GM19468 (cell line): Measurements from ENCODE around the gene PTGR3.

Experiments used
- ATAC-seq: cut with Tn5 transposase; IDR thresholded peaks from one replicate; pipeline ENCODE4 v1.9.1; 2021; ENCODE audit warnings: mild to moderate bottlenecking, moderate library complexity, moderate number of reproducible peaks; ENCODE audit not compliant: unreplicated experiment; ENCODE audit errors: extremely low read depth

Gene PTGR3

DNA sequence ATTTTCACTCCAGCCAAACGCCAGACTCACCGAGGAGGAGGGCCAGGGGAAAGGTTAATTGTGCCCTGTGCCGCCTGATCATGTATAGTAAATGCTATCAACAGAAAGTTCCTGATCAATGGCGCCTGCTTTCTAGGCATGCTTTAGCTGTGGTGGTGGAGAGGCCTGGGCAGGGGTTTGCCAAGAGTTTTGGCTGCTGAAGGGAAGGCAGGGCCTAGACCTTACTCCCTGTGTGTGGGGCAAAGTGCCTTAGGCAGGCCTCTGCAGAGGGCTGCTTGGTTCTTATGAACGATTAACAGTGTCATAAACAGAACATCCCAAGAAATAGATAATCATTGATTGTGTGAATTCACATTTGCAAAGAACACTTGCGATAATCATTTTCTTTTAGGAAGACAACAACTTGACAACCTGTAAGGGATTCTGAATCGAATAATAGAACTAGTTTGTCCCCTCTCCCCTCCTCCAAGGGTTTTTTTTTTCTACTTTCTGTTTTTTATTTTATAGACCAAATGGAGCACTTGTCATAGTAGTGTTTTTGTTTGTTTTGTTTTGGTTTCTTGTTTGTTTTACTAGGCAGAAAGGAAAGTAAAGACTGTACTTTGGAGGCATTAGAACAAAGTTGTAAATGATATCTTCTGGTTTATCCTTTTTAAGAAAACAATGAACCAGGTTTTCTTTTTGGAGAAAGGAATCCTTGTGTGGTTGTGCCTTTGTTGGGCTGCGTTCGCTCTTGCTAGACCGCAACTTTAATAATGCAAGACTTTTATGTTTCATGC lies 8.2 kb upstream of the PTGR3 start:
- no peak for ATAC-seq

DNA sequence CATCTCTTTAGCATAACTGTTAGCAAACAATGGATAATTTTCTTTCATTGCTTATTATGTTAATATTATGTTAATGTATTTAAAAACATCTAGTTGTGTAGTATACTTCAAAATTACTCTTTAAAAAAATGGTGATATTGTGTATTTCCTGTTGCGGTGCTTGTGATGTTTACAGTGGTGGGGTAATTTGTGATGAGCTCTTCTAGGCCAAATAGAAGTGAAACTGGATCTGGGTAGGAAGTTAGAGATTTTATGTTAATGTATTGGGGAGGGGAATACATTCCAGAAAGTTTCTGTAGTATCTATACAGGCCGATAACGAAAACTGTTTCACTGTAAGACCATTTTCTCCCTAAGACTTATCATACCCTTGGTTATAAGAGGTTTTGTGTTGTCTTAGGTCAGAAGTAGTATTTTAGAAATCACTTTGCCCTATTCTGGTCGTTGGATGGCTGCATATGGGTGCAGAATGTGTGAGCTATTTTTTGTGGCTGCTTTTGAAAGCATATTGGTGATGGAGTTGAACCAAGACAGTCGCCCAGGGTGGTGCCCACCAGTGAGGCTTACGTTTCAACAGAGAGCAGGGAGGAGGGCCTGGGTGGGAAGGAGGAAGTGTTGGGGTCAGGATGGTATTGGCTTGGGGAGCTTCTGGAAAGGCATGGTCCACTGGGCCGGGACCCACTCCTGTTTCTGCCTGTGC lies 7.4 kb upstream of the PTGR3 start:
- no peak for ATAC-seq

DNA sequence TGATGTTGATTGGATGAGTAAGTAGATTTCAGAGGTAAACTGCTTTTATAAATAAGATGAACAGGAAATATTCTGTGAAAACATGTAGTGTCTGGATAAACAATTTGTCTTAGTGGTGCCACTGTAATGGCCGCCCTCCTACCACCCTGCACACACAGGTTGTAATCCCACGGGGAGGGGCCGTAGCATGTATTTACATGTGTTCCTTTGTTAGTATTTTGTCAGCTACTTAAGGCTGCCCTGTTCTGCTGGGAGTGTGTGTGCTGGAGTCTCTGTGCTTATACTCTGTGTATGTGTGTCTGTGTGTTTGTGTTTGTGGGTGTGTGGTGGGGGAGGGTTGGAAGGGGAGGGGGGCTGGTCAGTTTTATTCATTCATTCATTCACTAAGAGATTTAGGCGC lies 6.7 kb upstream of the PTGR3 start:
- ATAC-seq, result no peak

DNA sequence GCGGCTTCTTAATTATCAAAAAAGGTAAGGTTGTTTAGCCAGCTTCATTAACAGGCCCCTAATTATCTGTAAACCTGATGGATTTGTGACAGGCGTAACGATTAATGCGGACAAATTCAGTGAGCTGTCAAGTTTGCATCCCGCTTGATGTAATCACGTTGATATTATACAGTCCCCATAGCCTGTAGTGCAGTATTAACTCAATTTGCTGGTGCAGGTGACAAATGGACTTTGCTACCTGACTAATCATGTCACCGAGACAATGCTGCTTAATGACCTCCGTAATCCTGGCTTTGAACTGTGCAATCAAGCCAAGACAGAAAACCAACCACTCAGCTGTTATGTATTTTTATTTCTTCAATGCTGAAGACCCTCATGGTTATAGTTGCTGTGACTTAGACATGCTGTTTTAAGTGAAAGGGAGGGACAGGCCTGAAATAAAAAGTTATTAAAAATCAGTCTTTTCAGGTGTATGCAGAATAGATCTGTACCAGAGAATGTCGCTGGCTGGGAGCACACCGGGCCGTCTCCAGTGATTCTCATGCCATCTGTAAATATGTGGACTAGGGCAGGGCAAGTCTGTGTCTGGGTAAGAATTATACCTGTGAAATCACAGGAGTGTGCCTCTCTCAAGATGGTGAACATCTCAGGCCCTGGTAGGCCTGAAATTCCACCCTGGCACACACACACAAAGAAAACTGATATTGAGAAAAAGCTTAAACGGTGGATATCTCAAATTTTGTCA lies 6.0 kb upstream of the PTGR3 start:
- ATAC-seq, result no peak

DNA sequence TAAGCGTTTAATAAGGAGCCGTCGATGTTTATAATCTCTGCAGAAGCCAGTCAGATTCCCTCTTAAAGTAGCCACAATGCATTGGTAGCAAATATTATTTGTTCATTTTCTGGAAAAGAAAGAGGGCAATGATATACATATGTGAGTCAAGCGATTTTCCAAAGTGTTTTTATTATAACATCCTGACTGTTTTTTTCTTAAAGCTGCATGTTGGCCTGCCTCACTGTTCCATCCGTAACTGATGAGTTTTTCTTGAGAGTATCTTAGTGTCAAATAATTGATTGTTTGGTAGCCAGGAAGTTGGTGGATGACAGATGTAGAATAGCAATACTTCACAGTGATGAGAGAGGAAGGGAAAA lies 5.4 kb upstream of the PTGR3 start:
- no peak for ATAC-seq

DNA sequence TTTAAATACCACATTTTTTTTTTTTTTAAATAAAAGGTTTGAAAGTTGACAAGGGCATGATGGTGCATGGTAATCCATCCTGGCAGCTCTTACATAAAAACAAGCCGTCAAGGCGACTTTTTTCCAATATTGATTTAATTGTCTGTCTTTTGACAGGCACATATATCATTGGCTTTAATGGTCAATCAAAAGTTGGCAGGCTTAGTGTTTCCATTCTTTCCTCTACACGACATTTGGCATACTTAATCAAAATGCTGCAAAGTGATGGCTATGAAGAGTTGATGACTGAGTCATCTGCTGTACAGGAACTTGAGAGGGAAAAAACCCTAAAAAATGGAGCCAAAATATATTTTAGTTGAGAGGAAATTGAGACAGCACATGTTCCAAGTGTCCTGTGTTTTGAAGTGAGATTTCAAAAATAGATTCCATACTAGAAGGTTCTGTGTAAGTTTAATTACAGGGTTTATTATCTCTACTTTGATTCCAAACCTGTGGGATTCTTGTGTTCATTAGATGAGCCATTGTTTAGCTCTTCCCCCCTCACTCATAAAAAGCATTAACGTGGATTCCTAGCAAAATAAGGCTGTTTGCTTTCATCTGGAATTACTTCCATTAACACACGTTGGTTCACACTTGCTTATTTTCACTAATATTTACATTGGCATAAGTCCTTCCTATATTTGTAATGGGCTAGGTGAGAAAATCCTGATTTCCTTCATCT lies 4.8 kb upstream of the PTGR3 start:
- ATAC-seq, result no peak

DNA sequence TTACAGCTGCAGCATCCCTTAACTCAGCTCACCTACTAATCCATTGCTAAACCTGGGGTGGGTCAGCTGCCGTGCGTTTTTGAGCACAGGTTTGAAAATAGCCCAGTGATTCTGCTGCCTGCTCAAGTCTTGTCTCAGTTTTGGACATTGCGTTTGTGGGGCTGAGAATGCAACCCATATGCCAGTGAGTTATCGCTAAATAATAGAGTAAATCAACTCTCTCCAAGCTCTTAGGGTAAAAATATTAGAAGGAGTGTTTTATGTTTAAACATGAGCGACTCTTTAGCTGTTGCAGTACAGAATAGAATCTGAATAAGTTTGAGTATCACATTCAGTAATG lies 3.8 kb upstream of the PTGR3 start:
- no peak for ATAC-seq

DNA sequence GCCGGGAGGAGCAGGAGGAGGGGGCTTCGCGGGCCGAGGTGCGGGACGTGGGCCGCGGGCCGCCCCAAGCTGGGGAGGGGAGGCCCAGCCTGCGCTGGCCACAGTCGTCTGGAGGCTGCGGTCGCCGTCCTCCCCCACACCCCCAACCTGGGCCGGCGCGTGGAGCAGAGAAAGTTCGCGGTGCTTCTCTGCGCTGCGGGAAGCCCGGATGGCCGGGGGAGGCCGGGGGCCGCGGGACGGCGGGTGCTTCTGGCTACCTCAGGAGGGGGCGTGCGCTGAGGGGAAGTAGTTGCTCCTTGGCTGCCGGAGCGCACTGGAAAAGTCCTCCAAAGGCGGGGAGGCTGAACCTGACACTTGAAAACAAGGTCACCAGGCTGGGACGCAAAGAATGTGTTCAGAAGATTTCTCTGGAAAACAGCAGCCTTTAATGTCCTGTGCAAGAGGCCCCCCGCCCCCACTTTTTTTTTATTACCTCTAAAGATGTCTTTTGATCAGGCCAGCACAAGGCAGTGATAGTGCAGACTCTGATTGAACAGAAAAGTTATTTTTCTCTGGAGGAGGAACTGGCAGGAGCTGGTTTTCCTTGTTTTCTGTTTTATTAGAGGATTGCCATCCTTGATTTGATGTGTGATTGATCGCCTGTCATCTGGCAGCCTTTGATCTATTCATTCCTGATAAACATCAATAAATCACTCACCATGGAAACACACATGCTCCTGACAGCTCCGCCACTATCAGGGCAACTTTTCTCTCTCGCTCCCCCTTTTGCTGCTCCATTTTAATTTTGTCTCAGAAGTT lies 3.2 kb upstream of the PTGR3 start:
- ATAC-seq, result no peak

DNA sequence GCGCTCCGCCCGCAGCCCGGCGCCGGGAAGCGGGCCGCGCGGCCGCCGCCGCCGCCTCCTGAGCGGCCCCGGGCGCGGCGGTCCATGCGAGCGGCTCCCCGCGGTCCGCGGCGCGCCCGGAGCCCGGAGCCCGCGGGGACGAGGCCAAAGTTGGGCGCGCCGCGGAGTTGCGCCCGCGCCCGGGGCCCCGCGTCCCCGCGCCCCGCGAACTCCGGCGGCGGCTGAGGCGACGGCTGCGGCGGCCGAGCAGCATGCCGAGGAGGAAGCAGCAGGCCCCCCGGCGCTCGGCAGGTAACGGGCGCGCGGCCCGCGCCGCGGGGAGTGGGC lies 2.6 kb upstream of the PTGR3 start:
- ATAC-seq, result no peak

DNA sequence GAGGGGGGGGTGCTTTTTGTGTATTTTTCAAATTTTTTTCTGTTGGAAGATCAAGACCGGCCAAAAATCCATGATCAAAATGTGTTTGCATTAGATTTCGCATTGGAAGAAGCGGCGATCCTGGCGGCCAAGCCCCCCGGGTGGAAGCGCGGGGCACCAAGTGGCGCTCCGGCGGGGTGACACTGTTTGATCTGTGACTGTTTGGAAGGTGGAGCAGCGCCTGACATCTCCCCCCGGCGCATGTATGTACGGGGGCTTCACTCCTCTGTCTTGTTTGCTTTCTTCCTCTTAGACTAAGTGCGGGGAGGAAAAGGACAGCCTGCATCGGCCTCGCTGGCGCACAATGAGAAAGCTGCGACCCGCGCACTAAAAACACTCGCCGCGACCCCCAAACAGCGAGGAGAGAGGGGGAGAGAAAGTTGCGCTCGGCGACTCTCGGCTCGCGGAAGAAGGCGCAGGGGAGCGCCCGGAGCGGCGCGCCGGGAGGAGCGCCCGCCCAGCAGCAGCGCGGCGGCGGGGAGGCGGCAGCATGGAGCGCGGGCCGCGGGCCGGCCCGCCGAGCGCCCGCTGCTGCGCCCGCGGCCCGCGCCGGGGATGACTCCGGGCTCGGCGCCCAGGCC lies 2.2 kb upstream of the PTGR3 start:
- ATAC-seq, result no peak

DNA sequence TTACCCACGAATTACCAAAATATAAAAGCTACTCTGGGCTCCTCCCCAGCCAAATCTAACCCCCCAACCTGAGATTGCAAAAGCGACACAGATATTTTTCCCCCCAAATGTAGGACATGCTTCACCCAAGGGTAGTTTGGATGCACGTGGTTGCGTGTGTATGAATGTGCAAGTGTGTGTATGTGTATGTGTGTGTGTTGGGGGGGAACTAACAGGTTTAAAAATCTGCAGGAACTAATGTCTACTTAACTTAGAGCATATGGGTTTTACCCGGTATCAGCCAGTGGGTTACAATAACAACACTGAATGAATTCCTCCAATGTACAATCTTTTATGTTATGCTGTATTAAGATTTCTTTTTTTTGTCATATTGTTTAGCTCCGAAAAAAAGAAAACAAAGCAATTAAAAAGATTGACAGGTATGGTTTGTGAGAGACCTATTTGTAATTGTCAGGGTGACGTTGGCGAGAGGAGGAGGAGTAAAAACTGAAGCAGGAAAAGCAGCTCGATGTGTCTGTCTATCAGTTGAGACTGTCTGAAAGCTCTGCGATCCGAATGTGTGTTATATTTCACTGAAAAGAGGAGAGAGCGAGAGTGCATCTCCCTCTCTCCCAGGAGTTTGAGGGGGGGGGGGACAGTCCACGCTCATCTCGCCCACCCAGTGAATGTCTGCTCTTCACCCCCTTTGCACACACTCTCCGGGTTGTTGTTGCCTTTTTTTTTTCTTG lies 1.5 kb upstream of the PTGR3 start, which contains the start of gene TSHZ1:
TSS of gene TSHZ1 (plus strand) at position 524 of the 728 bp plus-strand sequence. CDS start 1,080 bp downstream, outside the sequence.
- peak; percentile 28 for ATAC-seq

DNA sequence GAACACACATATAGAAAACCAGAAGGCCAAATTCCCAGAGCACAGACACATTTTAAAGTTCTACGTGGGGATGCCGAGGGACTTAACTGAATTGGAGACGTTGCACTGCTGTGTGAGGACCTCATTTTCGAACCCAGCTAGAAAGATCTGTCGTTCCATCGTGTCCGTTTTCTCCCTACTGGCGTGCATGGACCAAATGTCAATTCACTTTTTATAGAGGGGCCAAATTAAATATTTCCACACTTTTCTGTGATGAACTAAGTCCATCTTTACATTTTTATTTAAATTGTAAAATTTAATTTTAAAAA lies 966 bp upstream of the PTGR3 start:
- ATAC-seq, result no peak

DNA sequence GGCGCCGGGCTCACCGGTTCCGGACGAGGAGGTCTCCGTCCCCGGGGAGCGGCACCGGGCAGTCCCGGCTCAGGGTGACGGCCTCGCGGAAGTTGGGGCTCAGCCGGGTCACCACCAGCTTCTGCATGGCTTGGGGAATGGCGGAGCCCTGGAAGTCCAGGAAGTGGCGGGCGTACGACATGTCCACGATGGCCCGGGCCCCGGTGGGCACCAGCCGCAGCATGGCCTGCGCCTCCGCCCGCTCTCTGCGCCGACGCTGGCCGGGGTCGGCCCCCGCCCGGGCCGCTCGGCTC lies 157 bp downstream of the PTGR3 start:
- ATAC-seq, result peak; percentile 6

DNA sequence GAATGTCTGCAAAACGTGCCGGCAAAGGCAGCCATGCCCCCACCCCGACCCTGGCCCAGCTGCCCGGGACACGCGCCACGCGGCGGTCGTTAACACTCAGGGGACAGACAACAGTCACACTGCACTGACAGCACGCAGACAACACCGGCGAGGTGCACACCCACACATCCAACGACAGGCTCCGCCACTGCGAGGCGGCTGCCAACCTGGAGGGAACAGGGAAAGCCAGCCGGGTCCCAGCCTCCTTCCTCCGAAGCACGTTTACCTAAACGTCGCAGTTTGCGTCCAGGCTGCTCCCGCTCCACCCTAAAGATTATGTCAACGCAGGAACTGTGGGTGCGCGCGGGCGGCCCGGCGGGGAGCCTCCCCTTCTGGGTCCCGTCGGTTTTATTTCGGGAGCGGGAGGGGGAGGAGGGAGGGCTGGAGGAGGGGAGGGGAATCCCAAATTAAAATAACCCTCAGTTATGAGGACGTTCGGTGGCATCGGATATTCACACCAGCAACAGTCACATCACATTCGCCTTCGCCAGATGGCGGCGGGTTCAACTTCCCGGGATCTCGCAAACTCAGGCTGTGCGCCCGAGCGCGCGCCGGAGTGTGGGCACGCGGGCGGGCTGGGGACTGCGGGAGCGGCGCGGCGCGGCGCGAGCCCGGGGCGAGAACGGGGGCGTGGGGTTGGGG lies 644 bp downstream of the PTGR3 start:
- ATAC-seq, result no peak

DNA sequence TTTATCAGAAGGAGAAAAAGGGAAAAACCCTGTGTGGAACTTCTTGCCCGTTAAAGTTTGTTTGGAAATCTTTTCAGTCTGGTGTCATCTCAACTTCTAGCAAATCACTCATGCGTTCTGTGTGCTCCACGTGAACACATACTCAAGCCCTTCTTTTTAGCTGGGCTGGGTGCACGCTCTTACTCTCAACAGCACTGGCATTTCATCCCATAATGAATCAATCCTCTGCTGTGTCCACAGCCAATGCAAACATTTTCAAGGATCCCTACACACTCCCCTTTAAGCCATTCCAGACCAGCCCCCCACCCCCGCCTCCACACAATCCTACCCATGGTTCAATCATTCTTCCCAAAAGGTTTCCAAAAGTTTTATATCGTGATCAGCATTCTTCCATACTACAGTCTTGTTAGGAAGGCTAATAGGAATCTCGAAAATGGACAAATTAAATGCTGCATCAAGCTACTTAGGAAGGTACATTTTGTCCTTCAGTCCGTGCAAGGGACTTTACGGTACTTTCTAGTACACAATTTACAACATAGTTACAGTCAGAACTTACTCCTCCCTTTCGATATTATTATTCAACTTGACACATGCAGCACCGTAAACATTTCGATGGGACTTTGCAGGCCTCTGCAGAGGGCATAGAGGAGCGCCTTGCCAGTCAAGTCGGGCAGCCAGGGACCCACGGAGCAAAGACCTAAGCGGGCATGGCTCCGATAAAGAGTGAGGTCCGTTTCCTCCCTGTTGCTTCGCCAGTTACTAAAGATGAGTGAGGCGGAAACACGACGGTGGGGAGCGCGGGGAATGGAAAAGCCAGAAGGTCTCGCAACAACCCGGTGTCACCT lies 1.4 kb downstream of the PTGR3 start:
- ATAC-seq, result no peak

DNA sequence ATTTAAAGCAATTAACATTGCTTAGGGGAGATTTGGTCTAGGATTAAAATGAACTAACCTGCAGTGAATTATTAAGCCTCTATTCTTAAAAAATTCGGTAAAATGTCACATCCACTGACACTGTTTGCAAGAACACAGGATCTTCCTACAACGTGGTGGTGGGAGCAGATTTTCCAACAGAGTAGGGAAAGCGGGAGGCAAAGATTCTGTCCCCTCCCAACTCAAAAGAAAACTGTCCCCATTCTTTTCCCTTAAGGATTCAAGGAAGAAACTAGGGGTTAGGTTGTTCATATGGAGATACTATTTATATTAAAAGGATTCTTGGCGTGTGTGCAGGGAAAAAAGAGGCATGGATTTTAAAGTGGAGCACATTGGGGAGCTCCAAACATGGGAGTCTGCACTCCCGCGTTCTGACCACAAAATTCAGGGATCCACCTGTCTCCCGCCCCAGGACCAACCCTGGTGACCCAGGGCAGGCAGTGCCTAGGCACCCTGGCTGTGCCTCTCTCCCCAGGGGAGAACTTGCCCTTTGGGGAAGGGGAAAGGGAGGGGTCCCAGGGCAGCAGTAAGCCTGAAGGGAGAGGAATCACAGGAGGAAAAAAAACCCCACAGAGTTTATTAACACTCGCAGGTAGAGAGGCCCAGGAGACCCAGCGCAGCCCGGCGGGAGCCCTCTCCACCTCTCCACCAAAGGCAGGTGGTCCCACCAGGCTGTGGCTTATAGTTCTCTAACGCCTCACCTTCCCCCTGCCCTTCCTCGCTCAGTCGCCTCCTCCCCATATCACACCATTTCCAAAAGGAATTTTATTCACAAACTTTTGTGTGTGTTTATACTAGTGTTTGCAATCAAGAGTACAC lies 2.3 kb downstream of the PTGR3 start:
- no peak for ATAC-seq

DNA sequence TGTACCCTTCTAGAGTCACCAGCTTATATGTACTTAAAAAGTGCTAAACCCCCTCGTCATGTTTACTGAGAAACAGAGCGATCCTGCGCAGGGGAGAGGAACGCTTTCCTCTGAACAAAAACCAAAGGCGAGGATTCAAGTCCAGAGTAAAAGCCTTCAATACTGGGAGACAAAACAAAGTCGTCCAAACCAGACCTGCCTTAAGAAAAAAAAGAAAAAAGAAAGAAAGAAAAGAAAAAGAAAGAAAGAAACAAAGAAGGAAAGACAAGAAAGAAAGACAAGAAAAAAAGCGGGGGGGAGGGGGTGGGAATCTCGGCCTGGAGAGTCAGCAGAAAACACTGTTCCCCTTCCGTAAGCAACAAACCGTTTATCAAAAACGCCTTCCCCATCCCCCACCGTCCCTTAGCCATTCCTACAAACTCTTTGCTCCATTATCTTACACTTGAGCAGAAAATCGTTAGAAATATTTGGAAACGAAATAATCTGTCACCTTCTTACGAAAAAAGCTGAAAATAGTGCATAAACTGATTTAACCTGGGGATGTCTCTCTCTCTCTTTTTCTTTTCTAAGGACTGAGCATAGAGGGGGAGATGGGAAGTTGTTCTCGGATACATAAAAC lies 3.3 kb downstream of the PTGR3 start:
- no peak for ATAC-seq
